Activated CD4-positive, alpha-beta T cell treated with anti-CD3 and anti-CD28 coated beads, Interleukin-2, Interleukin-4, amounts not matched to agents 100 ng/mL and 50 ng/mL, durations not matched to agents 16 hours and 8 hours (primary cell): ENCODE results near the gene FGA.
A peak's percentile ranks its signal among the peaks of the same experiment; 100 is the strongest.

Source experiments
- DNase-seq: peaks from one replicate; pipeline ENCODE4 v3.0.0-alpha.2; 2020; ENCODE audit warnings: low spot score

Gene FGA

DNA sequence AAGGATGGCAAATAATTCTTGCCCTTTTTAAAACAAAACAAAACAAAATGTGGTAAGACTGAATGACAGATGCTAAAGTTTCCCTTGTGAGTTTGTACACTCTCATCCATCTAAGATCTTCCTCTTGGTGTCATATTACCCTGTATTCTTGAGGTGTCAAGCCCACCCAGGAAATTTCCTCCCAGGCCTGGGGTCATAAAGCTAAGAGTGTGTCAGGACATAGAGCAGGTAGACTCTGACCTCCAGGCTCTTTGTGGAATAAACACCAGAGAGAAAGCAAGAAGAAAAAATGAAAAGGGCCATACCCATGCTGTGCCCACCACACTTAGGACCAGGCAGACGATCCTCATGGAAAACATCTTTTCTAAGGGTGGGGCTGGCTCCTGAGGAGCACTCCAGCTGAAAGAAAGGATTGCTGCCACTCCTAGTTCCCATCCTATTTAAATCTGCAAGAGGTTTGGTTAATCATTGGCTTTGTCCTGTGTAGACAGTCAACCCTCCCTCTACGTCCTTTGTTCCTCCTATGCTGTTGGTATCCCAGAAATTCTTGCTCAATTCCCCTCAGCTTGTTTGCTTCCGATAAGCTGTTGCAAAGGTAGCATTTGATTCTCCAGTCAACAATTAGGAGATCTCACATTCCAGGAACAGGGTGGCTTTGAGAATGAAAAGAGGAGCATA lies at the start of gene FGA:
Gene FGA, minus strand, starts transcription at position 414 of the 678 bp plus-strand sequence. Its CDS starts 55 bp downstream, at position 359.
- DNase-seq = no peak

DNA sequence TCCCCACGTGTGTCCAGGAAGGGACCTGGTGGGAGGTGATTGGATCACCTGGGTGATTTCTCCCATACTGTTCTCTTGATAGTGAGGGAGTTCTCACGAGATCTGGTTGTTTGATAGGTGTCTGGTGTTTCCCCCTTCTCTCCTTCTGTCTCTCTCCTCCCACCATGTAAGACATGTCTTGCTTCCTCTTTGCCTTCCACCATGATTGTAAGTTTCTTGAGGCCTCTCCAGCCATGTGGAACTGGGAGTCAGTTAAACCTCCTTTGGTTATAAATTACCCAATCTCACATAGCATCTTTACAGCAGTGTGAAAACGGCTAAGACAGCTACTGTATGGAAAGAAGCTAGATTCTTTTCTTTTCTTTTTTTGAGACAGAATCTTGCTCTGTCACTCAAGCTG lies 43.5 kb upstream of the FGA start:
- DNase-seq = no peak

DNA sequence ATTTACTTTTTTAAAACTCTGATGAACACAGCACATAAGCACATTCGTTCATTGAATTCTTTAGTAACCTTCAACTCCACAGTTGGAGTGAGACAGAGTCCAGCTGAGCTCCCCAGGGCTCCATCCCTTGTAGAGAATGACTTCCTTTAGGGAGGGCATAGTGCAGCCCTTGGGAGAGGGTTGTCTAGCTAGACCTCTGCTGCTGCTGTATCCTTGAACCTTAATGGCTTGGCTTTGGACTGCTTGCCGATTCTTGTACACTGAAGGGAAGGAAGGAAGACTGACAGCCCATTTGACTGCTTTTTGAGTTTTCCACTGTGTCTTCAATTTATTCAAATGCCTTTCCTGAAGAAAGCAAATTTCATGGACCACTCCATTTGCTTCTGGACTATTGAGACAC lies 41.3 kb upstream of the FGA start:
- no peak for DNase-seq

DNA sequence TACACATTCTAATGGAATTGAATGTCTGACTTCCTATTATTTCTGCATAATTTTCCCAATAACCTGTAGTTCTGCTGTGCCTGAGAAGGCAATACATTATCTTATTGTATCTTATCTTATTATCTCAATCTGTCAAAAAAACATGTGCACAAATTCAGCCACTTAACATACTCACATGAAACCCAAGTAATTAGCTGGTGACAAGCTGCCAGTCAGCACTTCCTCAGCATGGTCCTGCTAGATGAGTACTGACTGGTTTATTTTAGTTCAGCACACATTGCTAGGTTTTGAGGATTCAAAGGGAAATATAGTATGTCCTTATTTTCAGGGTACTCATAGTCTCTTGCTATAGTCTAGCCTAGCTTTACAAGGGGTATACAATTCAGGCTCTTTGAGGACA lies 39.8 kb upstream of the FGA start:
- DNase-seq = no peak

DNA sequence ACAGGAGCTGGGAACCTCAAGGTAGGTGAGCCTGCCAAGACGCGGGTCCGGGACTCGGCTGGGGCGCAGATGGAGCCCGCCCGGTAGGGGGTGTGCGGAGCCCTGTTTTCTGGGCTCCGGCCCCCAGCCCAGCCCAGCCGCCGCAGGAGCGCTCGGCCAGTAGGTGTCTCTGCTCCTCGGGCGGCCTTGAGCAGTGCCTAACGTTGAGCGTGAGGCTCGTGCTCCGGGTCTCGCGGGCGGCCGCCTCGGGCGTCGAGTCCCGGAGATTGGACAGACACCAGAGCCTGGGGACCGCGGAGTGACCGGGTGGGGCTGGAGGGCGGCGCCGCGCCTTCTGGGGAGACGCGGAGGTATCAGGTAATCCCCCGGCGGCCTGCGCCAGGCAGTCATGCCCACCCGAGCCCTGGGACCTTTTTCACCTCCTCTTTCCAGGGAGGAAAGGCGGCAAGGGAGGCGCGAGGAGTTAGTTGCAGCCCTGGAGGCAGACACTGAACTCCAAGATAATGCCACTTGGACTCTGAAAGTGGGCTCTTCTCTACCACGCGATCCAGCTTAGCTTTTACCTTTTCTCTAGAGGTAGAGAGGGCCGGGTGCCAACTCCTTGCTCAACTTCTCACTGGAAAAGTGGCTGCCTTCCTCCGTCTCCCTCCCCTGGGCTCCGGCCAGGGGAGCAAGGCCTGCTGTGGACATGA lies 36.4 kb upstream of the FGA start:
- DNase-seq = peak; percentile 58

DNA sequence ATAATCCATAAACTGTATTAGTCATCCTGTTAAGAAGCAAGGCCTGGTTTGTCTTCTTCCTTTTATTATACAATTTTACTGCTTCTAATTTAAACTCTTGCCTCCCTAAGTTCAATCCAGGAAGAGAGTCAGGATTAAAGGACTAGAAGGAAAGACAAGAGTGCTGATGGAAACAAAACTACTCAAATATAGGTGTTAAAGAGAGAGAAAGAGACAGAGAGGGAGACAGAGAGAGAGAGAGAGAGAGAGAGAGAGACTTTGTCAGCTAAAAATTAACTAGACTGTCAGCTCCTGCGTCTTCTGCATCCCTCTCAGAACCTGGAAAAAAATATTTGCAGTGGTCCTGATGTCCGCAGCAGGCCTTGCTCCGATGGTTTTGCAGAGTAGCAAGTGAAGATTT lies 35.4 kb upstream of the FGA start:
- DNase-seq = no peak

DNA sequence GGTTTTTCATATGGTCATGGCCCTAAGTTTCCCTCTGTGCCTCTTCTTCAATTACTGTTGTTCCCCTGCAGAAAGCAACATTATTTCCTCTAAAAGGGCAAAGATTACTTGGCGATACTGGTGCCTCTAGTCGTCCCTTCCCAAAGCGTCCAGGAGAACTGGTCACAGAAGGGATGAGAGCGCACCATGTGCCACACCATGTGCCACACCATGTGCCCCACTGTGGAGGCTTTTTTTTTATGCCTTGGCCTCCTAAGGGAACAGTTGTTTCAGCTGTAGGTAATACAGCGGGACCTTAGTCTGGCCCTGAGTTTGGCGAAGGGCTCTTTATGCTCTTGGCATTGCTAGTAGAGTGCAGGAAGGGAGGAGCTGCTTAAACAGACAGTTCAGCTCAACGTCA lies 33.5 kb upstream of the FGA start:
- no peak for DNase-seq

DNA sequence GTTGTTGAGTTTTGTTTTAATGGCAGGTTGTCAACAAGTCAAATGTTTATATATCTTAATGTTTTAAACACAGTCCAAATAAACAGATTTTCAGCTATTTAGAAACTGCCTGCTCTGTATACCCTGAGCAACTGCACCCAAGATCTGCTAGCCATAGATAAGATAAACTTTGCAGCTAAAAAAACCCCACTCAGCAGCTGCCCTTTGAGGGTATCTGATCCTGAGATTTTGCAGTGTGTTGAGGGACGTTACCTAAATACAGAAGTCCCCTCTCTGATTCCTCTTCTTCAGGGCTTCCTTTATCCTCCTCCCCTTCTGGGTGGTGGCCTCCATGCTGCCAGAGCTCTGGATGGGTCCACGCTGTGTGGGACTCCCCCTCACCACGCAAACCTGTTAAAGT lies 32.9 kb upstream of the FGA start:
- no peak for DNase-seq

DNA sequence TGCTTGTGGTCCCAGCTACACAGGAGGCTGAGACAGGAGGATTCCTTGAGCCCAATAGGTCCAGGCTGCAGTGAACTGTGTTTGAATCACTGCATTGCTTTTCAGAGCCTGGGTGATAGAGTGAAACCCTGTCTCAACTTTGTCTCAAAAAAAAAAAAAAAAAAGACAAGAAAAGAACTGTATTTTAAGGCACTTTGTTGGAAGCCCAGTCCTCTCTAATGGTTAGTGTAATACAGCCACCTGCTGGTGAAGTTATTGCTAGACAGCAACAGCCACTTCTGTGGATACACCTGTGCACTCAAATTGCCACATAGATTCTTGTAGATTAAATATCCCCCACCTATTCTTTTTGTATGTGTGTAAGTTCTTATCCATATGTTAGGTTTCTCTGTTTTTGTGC lies 32.1 kb upstream of the FGA start:
- peak; percentile 43 for DNase-seq

DNA sequence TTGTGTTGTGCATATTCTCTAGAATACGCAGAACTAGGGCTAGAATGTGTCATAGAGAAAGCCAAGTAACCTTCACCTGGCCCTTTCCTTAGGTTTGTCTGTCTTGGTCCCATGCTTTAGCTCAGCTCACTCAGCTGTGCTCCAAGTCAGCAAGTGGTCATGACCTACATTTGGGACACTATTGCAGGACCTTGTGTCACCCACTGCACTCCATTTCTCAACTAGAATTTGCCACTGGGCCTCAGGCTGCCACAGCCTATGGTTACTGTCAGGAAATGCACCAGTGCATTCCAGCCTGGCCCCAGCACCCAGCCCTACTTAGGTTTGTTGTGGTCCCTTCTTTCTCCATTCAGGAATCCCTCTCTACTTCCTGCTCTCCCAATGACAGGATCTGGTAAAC lies 29.6 kb upstream of the FGA start:
- DNase-seq = no peak

DNA sequence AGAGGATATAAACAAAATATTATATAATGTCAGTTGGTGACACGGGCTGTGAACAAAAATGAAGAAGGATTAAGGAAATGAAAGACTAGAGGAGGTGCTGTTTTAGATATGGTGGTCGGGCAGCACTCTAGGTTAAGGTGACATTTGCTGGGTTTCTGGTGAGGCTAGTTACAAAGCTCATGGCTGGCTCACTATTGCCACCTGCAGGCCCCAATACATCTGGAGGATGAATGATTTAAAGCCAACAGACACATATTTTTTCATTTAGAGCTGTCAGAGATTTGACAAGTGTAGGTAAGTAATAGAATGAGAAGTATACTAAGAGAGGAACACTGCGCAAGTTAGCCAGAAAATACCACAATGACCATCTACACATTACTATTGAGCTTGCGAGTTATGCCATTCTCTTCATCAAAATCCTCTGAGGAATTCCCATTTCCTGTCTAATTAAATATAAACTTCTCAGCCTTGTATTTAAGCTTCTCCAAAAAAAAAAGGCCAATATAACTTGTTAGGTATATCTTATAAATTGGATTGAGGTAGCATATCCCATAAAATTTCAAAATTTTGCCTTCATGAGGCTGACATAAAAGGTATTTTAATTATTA lies 28.3 kb upstream of the FGA start:
- peak; percentile 51 for DNase-seq

DNA sequence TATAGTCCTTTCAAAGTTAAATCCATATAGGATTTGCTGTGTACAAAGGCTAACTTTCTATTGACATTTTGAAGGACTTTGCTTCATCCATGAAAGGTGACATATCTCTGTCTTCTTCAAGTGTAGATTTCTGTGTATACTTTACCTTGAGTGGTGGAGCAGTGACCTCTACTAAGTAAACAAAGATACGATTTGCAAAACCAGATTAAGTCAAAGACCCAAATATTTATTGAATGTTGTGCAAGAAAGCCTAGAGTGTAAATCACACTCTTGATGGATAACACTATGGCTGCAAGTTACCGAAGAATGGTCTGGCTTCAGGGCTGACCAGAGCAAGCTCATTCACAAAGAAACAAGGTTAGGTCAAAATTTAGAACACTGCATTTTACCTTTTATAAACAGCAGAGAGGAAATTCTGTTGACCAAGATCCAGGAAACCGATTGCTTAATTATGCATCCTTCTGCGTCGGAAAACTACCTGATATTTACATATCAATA lies 27.3 kb upstream of the FGA start:
- no peak for DNase-seq

DNA sequence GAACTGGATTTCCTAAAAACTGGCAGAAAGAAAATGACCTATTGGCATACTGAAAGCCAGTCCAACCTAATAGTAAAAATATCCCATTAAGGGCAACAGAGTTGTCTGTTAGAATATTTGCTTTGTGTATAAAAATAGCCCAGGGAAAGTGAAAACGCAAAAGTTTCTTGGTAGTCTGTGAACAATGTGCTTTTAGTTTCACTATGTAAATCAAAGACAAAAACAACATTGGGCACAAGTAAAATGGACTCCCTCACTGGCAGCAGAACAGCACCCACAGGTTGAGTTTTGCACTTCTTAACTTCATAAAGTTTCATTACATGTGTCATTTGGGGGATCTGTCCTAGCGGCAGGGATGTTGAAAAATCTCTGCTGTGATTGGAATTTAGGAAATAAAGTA lies 26.2 kb upstream of the FGA start:
- DNase-seq = no peak

DNA sequence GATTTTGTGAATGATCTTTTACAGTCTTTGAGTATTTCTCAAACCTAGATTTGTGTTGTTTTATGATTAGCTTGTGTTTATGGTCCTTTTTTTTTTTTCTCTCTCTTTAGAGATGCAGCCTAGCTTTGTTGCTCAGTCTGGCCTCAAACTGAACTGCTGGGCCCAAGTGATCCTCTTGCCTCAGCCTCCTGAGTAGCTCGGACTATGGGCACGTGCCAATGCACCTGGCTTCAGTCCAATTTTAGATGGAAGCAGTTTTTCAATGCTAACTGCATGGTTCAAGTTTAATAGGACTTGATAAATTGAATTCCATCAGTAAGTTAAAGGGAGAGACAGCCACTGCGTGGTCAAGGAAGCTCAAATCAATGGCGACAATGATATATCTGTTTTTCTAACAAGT lies 25.7 kb upstream of the FGA start:
- no peak for DNase-seq

DNA sequence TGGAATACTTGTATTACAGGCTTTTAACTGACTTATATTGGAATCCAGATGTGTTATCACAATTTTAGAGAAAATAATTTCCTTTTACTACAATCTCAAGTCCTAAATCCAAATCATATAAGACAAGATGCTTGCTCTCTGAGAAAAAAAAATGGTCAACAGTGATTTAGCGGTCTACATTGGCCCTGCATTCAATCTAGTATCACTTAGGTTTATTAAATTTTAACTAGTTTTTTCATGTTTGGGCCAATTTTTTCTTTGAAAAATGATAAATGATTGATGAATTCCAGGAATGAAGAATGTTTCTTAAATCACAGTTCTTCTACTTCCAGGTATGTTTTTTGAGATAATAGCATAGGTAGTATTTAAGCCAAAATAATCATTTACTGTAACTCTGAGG lies 24.7 kb upstream of the FGA start:
- no peak for DNase-seq

DNA sequence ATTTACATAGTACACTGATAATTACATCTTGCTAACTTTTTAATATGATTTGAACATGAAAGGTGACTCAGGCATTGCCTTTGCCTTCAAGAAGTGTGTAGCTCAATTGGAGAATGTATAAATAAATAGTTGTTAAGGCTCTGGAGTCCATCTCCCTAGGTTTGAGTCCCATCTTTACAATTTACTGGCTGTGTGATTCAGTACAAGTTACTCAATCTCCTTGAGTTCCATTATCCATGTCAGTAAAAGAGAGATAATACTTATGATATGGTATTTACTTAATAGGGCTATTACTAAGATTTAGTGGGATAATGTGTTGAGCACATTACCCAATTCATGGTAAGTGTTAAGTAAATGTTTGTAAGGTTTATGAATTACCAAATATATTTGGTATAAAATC lies 23.8 kb upstream of the FGA start:
- DNase-seq = no peak

DNA sequence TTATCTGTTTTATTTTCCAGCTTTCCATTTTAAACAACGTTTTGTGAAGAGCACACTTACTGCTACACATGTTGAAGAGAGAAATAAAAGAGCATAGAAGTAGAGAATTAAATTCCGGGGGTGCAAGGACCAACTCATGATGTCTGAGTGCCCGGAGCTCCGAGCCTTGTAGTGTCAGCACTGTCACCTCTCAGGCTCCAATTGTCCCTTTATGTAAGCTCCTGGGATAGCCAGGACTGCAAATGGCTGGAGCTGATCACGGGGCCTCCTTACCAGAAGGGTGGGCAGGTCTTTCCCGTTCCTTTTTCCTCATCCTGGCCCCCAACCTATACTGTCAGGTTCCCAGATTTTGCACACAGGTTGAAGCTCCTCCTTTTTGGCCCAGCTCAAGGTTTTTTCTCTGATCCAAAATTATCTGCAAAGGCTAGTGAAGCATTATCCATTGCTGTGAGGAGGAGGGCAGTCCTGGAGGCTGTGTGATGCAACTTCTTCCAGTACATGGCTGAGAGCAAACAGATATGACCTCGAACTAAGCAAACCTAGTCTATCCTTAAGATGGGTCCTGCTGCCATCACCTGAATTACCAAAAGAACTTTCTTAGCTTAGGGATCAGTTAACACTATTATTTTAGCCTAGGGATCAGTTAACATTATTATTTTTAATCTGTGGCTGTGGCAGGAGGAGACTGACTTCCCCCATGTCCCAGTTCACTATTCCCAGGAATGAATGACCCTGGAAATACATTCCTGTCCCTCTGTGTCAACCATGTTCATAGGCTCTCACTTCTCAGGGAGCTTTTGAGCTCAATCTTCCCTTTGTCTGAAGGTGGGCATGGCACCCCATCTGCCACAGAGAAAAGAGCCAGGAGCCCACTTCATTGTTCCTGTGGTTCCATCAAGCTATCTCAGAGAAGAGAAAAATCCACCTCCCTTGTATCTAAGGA lies 22.2 kb upstream of the FGA start, which contains the start of gene FGG:
Gene FGG, minus strand, starts transcription at position 185 of the 943 bp plus-strand sequence. Its CDS starts 47 bp downstream, at position 138.
- DNase-seq = no peak

DNA sequence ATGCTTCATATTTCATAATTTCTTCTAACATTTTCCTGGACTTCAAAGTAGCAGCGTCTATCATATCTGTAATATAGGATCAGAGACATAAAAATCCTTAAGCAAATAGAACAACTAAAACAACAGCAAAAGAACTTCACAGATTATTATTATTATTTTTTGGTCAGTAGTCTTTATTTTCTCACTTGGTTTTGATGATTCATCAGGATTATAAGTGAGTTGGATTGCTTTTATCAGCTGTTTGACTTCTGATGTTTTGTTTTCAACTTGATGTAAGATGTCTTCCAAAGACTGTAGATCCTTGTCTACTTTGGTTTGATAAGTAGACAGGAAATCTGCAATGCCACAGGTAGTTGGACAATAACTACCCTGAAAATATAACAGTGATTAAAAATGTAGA lies 21.3 kb upstream of the FGA start:
- no peak for DNase-seq

DNA sequence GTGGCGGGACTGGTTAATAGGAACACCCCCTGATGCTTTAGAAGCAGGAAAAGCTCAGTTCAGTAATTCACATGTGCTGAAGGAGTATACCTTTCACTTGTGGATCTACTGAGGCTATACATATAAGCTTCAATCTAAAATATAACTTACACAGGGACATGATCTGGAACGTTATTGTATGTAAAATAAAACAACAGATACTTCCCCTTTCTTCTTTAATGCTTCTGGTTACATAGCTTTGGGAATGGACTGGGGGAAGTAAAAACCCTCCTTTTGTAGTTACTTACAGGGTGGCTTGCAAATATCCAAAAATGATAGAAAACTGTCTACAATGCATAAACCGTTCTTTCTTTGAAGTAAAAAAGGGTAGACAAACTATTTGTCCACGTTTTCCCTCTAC lies 20.0 kb upstream of the FGA start:
- DNase-seq = no peak

DNA sequence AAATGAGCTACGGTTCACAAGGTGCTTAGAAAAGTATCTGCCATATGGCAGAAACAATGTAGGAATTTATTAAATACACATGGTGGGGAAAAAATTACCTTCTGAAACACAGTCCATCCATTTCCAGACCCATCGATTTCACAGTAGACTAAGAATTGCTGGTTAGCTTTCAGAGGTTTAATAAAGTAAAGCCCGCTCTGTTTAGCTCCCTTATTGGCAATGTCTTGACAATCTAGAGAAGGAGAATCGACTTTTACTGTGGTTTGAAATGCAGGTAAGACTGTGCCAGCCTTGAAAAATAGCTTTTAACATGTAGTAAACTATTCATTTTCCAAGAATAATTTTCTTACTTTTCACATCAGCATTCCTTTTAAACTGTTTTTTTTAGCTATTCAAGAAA lies 19.0 kb upstream of the FGA start:
- DNase-seq = no peak

DNA sequence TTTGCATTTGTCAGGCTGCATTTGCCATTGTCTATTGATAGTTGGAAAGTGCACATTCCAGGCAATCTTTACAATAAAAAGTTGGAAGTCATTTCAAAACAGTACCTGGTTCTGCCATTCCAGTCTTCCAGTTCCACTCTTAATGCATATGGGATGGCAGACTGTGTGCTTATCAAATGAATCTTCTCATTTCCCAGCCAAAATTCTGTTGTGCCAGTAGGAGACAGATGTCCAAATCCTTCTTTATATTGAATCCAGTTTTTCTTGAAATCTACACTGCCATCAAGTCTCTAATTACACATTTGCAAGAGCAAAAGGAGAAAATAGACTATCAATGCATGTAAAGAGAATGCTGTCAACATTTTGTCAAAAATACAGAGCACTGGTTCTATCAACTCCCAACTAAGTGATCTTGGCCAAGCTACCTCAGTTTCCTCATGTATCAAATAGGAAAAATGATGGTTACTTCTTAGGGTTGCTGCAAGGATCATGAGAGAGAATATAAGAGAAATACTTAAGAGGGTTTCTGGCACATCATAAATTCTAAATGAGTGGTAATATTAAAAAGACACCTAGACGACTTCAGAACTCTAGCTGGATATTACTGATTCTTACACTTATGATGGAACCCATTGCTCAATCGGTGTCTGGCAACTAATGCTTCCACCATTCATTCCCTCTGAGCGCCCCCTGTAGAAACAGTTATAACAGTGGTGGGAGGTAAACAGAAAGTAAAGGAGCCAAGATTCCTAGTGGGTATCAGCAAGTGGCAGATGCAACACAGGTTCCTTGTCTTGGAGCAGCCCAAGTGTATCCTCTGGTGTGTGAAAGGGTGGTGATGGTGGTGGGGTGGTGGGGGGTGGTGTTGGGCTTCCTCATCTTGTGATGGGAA lies 18.1 kb upstream of the FGA start:
- no peak for DNase-seq
